Fibroblast of villous mesenchyme (primary cell): Measurements from ENCODE around the gene CPTP. TPM values are rescaled to one million over a fixed set of nuclear protein-coding genes. Genes with fewer than 3 reads are reported as not detected.
A peak's percentile ranks its signal among the peaks of the same experiment; 100 is the strongest.

Source experiments
- DNase-seq: peaks from one replicate; pipeline ENCODE4 v3.0.0-alpha.2; 2010; ENCODE audit warnings: low read depth
- H3K4me3 ChIP-seq: 2 replicates; pipeline ENCODE4 v1.5.1; 2011; ENCODE audit warnings: low read depth, mild to moderate bottlenecking, low read length
- total RNA-seq: library from RNA; depleted of rRNA; stranded (reverse); fragments of >200 nt; gene quantifications from 2 replicates; pipeline ENCODE4 v1.2.3, GENCODE V29; 2012
- TF ChIP-seq, protein P1 (sequence below): IDR thresholded peaks from 2 replicates; pipeline ENCODE4 v1.5.1; 2012; ENCODE audit warnings: low read depth, mild to moderate bottlenecking, low read length; ENCODE audit not compliant: insufficient read depth

CPTP gene
- total RNA-seq, 1 donor, result 11.7 TPM

DNA sequence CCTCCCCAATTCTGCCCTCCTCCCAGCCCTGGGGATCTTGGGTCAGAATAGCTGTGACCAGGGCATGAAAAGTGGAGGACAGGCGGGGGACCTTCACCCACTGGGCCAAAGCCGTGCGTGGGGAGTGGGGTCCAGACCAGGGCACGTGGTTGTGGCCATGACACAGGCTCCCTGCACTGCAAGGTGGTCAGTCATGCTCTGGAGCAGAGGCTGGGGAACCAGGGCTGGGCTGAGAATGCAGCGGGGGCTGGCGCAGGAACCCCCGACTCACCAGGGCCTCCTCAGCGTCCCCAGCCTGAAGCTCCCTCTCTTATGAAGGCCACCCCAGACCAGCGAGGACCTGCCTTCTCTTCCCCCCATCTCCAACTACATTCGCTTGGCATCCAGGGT, 21.9 kb downstream of the CPTP start:
- H3K4me3 ChIP-seq, result no peak overlapping the region
- TF ChIP-seq, protein P1, sequence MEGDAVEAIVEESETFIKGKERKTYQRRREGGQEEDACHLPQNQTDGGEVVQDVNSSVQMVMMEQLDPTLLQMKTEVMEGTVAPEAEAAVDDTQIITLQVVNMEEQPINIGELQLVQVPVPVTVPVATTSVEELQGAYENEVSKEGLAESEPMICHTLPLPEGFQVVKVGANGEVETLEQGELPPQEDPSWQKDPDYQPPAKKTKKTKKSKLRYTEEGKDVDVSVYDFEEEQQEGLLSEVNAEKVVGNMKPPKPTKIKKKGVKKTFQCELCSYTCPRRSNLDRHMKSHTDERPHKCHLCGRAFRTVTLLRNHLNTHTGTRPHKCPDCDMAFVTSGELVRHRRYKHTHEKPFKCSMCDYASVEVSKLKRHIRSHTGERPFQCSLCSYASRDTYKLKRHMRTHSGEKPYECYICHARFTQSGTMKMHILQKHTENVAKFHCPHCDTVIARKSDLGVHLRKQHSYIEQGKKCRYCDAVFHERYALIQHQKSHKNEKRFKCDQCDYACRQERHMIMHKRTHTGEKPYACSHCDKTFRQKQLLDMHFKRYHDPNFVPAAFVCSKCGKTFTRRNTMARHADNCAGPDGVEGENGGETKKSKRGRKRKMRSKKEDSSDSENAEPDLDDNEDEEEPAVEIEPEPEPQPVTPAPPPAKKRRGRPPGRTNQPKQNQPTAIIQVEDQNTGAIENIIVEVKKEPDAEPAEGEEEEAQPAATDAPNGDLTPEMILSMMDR, result no peak
- DNase-seq, result no peak

DNA sequence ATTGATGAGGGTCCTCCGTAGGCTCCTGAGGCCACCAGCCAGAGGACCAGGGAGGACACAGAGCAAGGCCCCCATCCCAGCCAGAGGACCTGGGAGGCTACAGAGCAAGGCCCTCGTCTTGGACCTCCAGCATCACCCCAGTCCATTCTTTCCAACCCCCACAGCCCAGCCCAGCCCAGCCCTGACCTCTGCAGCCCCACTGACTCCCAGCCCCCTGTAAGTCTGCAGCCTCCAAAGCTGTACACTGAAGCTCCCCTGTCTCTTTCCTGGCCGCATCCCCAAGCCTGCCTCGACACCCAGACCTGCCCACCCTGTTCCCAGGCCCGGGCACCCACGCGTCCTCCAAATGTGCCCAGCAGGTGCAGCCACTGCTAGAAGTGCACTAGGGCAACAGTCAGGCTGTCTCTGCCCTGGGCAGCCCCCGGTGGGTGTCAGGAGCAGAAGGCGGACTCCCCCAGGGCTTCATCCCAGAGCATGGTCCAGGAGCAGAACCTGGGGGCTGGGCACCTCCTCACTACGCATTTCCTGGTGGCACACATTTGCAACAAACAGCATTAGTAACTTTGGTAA, 22.5 kb downstream of the CPTP start:
- H3K4me3 ChIP-seq, result peak overlapping the region; percentile 71
- no peak for DNase-seq
- TF ChIP-seq, protein P1, result no peak

DNA sequence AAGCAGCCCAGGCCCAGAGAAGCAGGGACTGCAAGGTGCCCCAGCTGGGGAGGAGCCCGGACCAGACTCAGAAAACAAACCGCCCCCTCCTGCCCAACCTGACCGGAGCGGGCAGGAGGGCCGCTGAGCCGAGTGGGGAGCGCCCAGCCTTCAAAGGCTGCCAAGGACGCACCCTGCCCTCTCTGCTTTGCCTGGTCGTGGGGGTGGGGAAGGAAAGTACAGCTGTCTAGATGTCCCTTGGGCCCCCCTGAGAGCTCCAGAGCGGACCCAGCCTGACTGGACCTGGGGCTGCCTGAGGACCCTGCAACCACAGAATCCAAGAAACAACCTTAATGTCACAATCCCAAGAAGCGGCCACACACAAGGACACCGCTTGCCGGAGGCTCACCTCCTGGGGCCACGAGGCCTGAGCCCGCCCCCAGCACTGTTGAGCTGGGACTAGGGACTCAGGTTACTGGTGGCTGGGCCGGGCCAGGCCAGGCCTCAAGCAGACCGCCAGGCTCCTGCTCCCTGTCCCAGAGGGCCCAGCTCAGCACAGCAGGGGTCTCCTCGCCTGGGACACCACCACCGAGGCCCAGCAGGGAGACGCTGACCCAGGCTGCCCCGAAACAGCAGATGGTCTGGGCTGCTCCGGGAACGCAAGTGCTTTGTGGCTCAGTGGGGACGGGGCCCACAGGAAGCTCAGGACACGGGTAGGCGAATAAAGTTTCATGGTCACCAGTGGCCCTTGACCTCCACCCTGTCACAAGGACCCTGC, 23.2 kb downstream of the CPTP start:
- TF ChIP-seq, protein P1, result no peak
- DNase-seq, result peak; percentile 43
- peak overlapping the region; percentile 71 for H3K4me3 ChIP-seq

DNA sequence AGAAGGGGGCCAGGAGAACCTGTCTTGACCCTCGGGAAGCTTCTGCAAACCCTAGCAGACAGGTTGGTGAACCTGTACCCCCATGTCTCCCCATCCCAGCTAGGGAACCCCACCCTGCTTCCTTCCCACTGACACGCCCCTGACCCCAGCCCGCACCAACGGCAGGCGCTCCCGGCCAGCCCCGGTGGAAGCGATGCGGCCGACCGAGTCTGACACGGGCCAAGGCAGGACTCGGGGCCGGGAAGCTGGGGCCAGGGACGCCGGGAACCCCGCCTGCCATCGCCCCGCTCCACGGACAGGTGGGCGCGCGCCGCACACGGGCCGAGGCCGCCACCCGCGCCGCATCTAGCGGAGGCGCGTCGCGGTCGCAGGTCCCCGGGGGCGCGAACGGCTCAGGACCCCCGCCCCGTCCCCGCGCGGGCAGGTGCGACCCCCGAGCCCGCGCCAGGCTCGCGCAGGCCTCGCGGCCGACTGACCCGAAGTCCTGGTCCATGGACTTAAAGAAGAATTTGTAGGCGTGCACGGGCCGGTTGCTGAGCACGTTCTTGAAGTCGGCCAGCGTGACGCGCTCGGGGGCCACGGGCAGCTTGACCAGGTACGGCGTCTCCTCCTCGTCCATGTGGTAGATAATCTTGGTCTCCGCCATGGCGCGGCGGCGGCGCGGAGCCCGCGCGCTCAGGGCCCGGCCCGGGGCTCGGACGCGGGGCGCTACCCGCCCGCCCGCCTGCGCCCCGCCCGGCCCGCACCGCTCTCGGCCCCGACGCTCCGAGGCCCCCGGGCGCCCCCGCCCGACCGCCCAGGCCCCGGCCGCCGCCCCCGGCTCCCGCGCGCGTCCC, 24.0 kb downstream of the CPTP start:
- H3K4me3 ChIP-seq, result peak overlapping the region; percentile 71
- peak; percentile 64 for DNase-seq
- TF ChIP-seq, protein P1, result no peak

DNA sequence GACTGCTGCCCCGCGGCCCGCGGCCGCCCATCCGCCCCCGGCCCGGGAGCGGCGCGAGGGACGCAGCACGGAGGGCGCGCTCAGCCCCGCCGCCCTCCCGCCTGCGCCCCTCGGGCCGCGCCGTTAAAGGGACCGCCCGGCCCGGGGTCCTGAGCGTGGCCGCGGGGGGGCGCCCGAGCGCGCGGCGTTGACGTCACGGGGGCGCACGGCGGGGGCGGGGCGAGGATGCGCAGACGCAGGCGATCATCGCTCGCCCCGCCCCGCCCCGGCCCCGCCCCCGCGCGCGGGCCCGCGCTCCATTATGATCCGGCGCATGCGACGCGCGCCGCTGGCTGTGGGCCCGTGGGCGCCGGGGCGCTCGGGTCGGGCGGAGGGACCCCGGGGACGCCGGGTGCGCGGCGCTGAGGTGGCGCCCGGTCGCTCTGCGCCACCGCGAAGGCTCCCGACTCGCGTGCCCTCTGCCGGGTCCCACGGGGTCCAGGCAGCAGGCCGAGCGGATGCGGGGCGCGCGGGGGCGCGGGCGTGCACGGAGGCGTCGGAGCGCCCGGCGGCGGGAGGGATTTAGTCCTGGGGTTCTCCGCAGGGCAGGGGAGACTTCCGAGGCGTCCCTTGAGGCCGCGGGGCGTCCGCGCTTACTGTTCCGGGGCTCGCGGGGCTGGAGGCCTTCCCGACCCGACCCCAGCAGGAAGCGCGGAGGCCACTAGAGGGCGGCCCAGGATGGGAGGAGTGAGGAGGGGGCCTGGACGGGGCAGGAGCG, 24.8 kb downstream of the CPTP start, which contains the start of gene DVL1:
DVL1 (minus strand) TSS at position 163 of the 757 bp plus-strand sequence. CDS start 353 bp downstream, outside the sequence.
- H3K4me3 ChIP-seq, result peak within 1 kb of the TSS; percentile 71
- peak; percentile 75 for DNase-seq
- TF ChIP-seq, protein P1, result peak; percentile 49
